NB4 (cell line): Measurements from ENCODE around the gene TEX19.

Experiments used
- MYC ChIP-seq: IDR thresholded peaks from 2 replicates; pipeline ENCODE4 v1.6.1; 2011; ENCODE audit warnings: low read depth, low read length
- POLR2A ChIP-seq: IDR thresholded peaks from 2 replicates; pipeline ENCODE4 v1.6.1; 2011; ENCODE audit warnings: mild to moderate bottlenecking; ENCODE audit not compliant: insufficient read length; ENCODE audit errors: extremely low read depth
- TF ChIP-seq, protein P1 (sequence below): IDR thresholded peaks from one replicate; pipeline ENCODE4 v1.5.1; 2012; ENCODE audit warnings: low read depth, low read length
- TF ChIP-seq, protein P2 (sequence below): IDR thresholded peaks from 2 replicates; pipeline ENCODE4 v1.6.1; 2011; ENCODE audit warnings: low read depth, low read length

DNA sequence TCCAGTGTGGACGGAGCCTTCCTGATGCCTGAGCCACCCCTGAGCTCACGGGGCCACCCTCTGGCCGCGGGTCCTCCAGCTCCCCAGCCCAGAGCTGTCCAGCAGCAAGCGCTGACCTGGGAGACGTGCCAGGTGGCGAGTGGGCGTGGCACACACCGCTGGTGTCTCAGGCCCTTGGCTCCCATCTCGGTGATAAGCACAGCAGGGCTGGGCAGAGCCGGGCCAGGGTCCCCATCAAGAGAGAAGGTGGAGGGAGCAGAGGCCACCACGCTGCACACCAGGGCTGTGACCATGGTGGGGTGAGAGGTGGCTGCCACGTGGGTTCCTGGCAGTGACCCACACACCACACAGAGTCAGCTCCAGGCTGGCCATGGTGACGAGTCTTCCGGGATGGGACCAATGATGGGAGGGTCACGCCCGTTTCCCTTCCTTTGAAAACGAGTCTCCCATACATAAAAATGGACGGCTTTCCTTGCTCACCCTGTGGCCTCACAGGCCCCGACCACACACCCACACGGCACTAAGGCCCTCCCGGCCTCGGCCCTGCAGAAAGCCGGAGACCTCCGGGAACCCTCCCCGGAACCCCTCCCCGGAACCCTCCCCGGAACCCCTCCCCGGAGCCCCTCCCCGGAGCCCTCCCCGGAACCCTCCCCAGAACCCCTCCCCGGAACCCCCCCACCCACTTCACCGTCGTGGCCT lies 29.3 kb downstream of the TEX19 start:
- TF ChIP-seq, protein P1, sequence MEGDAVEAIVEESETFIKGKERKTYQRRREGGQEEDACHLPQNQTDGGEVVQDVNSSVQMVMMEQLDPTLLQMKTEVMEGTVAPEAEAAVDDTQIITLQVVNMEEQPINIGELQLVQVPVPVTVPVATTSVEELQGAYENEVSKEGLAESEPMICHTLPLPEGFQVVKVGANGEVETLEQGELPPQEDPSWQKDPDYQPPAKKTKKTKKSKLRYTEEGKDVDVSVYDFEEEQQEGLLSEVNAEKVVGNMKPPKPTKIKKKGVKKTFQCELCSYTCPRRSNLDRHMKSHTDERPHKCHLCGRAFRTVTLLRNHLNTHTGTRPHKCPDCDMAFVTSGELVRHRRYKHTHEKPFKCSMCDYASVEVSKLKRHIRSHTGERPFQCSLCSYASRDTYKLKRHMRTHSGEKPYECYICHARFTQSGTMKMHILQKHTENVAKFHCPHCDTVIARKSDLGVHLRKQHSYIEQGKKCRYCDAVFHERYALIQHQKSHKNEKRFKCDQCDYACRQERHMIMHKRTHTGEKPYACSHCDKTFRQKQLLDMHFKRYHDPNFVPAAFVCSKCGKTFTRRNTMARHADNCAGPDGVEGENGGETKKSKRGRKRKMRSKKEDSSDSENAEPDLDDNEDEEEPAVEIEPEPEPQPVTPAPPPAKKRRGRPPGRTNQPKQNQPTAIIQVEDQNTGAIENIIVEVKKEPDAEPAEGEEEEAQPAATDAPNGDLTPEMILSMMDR, result no peak
- TF ChIP-seq POLR2A (no peak), MYC (no peak)
- TF ChIP-seq, protein P2, sequence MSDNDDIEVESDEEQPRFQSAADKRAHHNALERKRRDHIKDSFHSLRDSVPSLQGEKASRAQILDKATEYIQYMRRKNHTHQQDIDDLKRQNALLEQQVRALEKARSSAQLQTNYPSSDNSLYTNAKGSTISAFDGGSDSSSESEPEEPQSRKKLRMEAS, result no peak
